HepG2 (cell line): ENCODE results near the gene CCM2. TPM values are rescaled to one million over a fixed set of nuclear protein-coding genes. Genes with fewer than 3 reads are reported as not detected.

Source experiments
- AKAP8 ChIP-seq: sonication (generic); formaldehyde crosslinking; IDR thresholded peaks from 2 replicates; pipeline ENCODE4 v1.5.1; 2020; ENCODE audit warnings: mild to moderate bottlenecking, missing genetic modification reagents
- ASH2L ChIP-seq: fragments of 300-600, 200-600 bp; sonication (generic); IDR thresholded peaks from 2 replicates; pipeline ENCODE4 v1.7.0; 2017; ENCODE audit warnings: low read depth, mild to moderate bottlenecking, moderate library complexity, mixed read lengths, low read length; ENCODE audit not compliant: insufficient read length
- CSRNP2 ChIP-seq: sonication (generic); formaldehyde crosslinking; conservative IDR thresholded peaks from 2 replicates; pipeline ENCODE4 v1.8.0; 2022; ENCODE audit warnings: low read depth, missing genetic modification reagents
- ETV5 ChIP-seq: IDR thresholded peaks from 2 replicates; pipeline ENCODE4 v1.6.1; 2018; ENCODE audit warnings: missing biosample characterization, missing genetic modification reagents, inconsistent platforms, borderline replicate concordance
- HNF4A ChIP-seq: sonication (generic); formaldehyde crosslinking; IDR thresholded peaks from 2 replicates; pipeline ENCODE4 v1.4.0; 2020; ENCODE audit warnings: missing genetic modification reagents
- KDM3A ChIP-seq: IDR thresholded peaks from 2 replicates; pipeline ENCODE4 v1.6.1; 2018; ENCODE audit warnings: low read depth, missing compliant biosample characterization
- KMT2B ChIP-seq: IDR thresholded peaks from 2 replicates; pipeline ENCODE4 v1.6.1; 2016; ENCODE audit warnings: missing genetic modification reagents, missing compliant biosample characterization
- MAZ ChIP-seq, 2 experiments: sonication (generic) in 1 of 2; formaldehyde crosslinking in 1 of 2; IDR thresholded peaks; 2 replicates each; pipeline versions ENCODE4 v1.5.0 to v1.6.1; 2012 to 2020; ENCODE audit warnings: low read depth in 2 of 2, mild to moderate bottlenecking in 2 of 2, borderline replicate concordance in 1 of 2, improper control_type of control experiment in 1 of 2, low read length in 1 of 2, missing genetic modification reagents in 1 of 2, moderate library complexity in 1 of 2
- NFATC3 ChIP-seq: sonication (generic); formaldehyde crosslinking; IDR thresholded peaks from 2 replicates; pipeline ENCODE4 v1.5.1; 2020; ENCODE audit warnings: mild to moderate bottlenecking, missing genetic modification reagents
- NONO ChIP-seq, 2 experiments: fragments of 450-650 bp in 1 of 2; sonication (generic) in 1 of 2; formaldehyde crosslinking in 1 of 2; IDR thresholded peaks in 1 of 2; conservative IDR thresholded peaks in 1 of 2; 2 replicates each; pipeline versions ENCODE4 v1.6.1 to v1.8.0; 2017 to 2022; ENCODE audit warnings: mild to moderate bottlenecking in 1 of 2, missing genetic modification reagents in 1 of 2, moderate library complexity in 1 of 2
- PTBP1 ChIP-seq: fragments of 200-400 bp; formaldehyde crosslinking; IDR thresholded peaks from 2 replicates; pipeline ENCODE4 v1.6.1; 2018; ENCODE audit warnings: low read length, low read depth; ENCODE audit not compliant: poor library complexity, severe bottlenecking
- RXRB ChIP-seq: IDR thresholded peaks from 2 replicates; pipeline ENCODE4 v1.6.1; 2016; ENCODE audit warnings: borderline replicate concordance, missing genetic modification reagents, missing compliant biosample characterization
- SMAD3 ChIP-seq: sonication (generic); formaldehyde crosslinking; IDR thresholded peaks from 2 replicates; pipeline ENCODE4 v1.4.0; 2020; ENCODE audit warnings: missing genetic modification reagents
- ZBTB3 ChIP-seq: sonication (generic); formaldehyde crosslinking; IDR thresholded peaks from 2 replicates; pipeline ENCODE4 v1.4.0; 2020; ENCODE audit warnings: low read depth, mild to moderate bottlenecking, moderate library complexity, missing genetic modification reagents, borderline replicate concordance
- ZBTB8A ChIP-seq: sonication (generic); formaldehyde crosslinking; IDR thresholded peaks from 2 replicates; pipeline ENCODE4 v1.4.0; 2020; ENCODE audit warnings: mild to moderate bottlenecking, low read depth, missing genetic modification reagents, borderline replicate concordance
- ZNF24 ChIP-seq: fragments of 450-650 bp; IDR thresholded peaks from 2 replicates; pipeline ENCODE4 v1.6.1; 2017; ENCODE audit warnings: antibody characterized with exemption, mild to moderate bottlenecking
- ZNF274 ChIP-seq: sonication (generic); formaldehyde crosslinking; IDR thresholded peaks from 2 replicates; pipeline ENCODE4 v1.5.1; 2020; ENCODE audit warnings: mild to moderate bottlenecking, missing genetic modification reagents
- ZNF543 ChIP-seq: sonication (generic); formaldehyde crosslinking; IDR thresholded peaks from 2 replicates; pipeline ENCODE4 v1.4.0; 2020; ENCODE audit warnings: mild to moderate bottlenecking, missing genetic modification reagents
- ZNF605 ChIP-seq: sonication (generic); formaldehyde crosslinking; IDR thresholded peaks from 2 replicates; pipeline ENCODE4 v1.8.0; 2022; ENCODE audit warnings: mild to moderate bottlenecking, missing genetic modification reagents
- ZNF850 ChIP-seq: sonication (generic); formaldehyde crosslinking; conservative IDR thresholded peaks from 2 replicates; pipeline ENCODE4 v1.9.0; 2021; ENCODE audit warnings: mild to moderate bottlenecking, missing genetic modification reagents
- polyA plus RNA-seq, 8 experiments: library from polyadenylated mRNA; depleted of rRNA in 3 of 8; stranded (reverse) in 7 of 8; unstranded in 1 of 8; fragments of >200 nt; fragmentation: Illumina TruSeq in 4 of 8; extraction: Trizol in 4 of 8; gene quantifications; 2 replicates each; pipeline versions ENCODE4 v1.2.1 to v1.2.3, GENCODE V29; 2011 to 2016; ENCODE audit warnings: low read depth in 4 of 8, missing spikeins in 1 of 8, mixed read lengths in 1 of 8; ENCODE audit not compliant: insufficient read depth in 1 of 8
- total RNA-seq, 5 experiments: library from RNA; depleted of rRNA; stranded (reverse); fragments of >200 nt; fragmentation: Illumina TruSeq; extraction: Trizol; gene quantifications; 2 replicates each; pipeline ENCODE4 v1.2.3, GENCODE V29; 2016; ENCODE audit warnings: low read depth in 1 of 5
- TF ChIP-seq, protein P1 (sequence below): sonication (generic); formaldehyde crosslinking; IDR thresholded peaks from 2 replicates; pipeline ENCODE4 v1.5.0; 2020; ENCODE audit warnings: mild to moderate bottlenecking, missing genetic modification reagents, borderline replicate concordance
- TF ChIP-seq, protein P2 (sequence below): sonication (generic); formaldehyde crosslinking; IDR thresholded peaks from 2 replicates; pipeline ENCODE4 v1.4.0; 2020; ENCODE audit warnings: missing genetic modification reagents

The CCM2 gene
- total and polyA plus RNA-seq, 2 of the 13 experiments (the other 11 are each of a cell fraction or from before 2014, with no cell fraction given) = 13.7 to 15.8 TPM

- TF ChIP-seq ZNF850 (no peak), ZNF274 (CRISPR knock-in tag) (0 out of 2 replicates have a peak, but pooled peaks have one; percentile 29), ZBTB8A (CRISPR knock-in tag) (no peak), AKAP8 (no peak), SMAD3 (CRISPR knock-in tag) (no peak), NFATC3 (CRISPR knock-in tag) (no peak), ZBTB3 (CRISPR knock-in tag) (no peak), PTBP1 (no peak), CSRNP2 (CRISPR knock-in tag) (no peak), ZNF543 (CRISPR knock-in tag) (no peak), NONO (IDR thresholded peaks at IDR 0.05) (no peak), NONO (CRISPR knock-in tag; conservative IDR thresholded peaks at IDR 0.05) (peak; percentile 80), KMT2B (no peak), ETV5 (CRISPR knock-in tag) (peak; percentile 93), MAZ (IDR thresholded peaks at IDR 0.05; ENCODE audit: borderline replicate concordance, low read depth, low read length) (no peak), MAZ (CRISPR knock-in tag; IDR thresholded peaks at IDR 0.05; ENCODE audit: low read depth) (no peak), RXRB (CRISPR knock-in tag) (peak; percentile 70), ZNF605 (CRISPR knock-in tag) (peak; percentile 92), HNF4A (CRISPR knock-in tag) (peak; percentile 64), ZNF24 (no peak), KDM3A (CRISPR knock-in tag) (no peak), ASH2L (no peak)
- TF ChIP-seq, protein P1, sequence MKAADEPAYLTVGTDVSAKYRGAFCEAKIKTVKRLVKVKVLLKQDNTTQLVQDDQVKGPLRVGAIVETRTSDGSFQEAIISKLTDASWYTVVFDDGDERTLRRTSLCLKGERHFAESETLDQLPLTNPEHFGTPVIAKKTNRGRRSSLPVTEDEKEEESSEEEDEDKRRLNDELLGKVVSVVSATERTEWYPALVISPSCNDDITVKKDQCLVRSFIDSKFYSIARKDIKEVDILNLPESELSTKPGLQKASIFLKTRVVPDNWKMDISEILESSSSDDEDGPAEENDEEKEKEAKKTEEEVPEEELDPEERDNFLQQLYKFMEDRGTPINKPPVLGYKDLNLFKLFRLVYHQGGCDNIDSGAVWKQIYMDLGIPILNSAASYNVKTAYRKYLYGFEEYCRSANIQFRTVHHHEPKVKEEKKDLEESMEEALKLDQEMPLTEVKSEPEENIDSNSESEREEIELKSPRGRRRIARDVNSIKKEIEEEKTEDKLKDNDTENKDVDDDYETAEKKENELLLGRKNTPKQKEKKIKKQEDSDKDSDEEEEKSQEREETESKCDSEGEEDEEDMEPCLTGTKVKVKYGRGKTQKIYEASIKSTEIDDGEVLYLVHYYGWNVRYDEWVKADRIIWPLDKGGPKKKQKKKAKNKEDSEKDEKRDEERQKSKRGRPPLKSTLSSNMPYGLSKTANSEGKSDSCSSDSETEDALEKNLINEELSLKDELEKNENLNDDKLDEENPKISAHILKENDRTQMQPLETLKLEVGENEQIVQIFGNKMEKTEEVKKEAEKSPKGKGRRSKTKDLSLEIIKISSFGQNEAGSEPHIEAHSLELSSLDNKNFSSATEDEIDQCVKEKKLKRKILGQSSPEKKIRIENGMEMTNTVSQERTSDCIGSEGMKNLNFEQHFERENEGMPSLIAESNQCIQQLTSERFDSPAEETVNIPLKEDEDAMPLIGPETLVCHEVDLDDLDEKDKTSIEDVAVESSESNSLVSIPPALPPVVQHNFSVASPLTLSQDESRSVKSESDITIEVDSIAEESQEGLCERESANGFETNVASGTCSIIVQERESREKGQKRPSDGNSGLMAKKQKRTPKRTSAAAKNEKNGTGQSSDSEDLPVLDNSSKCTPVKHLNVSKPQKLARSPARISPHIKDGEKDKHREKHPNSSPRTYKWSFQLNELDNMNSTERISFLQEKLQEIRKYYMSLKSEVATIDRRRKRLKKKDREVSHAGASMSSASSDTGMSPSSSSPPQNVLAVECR (CRISPR knock-in tag) = peak; percentile 60; the same call in 1 of the 2 replicates
- TF ChIP-seq, protein P2, sequence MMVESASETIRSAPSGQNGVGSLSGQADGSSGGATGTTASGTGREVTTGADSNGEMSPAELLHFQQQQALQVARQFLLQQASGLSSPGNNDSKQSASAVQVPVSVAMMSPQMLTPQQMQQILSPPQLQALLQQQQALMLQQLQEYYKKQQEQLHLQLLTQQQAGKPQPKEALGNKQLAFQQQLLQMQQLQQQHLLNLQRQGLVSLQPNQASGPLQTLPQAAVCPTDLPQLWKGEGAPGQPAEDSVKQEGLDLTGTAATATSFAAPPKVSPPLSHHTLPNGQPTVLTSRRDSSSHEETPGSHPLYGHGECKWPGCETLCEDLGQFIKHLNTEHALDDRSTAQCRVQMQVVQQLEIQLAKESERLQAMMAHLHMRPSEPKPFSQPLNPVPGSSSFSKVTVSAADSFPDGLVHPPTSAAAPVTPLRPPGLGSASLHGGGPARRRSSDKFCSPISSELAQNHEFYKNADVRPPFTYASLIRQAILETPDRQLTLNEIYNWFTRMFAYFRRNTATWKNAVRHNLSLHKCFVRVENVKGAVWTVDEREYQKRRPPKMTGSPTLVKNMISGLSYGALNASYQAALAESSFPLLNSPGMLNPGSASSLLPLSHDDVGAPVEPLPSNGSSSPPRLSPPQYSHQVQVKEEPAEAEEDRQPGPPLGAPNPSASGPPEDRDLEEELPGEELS (CRISPR knock-in tag) = peak; percentile 77
Observed at GRCh38 chr7:44971902-44972441, 28.0 kb upstream of the CCM2 start (continued).
